ENCODE measurements around the gene NETO1.

Gene NETO1, protein sequence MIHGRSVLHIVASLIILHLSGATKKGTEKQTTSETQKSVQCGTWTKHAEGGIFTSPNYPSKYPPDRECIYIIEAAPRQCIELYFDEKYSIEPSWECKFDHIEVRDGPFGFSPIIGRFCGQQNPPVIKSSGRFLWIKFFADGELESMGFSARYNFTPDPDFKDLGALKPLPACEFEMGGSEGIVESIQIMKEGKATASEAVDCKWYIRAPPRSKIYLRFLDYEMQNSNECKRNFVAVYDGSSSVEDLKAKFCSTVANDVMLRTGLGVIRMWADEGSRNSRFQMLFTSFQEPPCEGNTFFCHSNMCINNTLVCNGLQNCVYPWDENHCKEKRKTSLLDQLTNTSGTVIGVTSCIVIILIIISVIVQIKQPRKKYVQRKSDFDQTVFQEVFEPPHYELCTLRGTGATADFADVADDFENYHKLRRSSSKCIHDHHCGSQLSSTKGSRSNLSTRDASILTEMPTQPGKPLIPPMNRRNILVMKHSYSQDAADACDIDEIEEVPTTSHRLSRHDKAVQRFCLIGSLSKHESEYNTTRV

GRCh38 chr18:72867746-72868584, at the start of gene NETO1:
Gene NETO1 (minus strand): TSS chr18:72867987. CDS start chr18:72867291, 696 bp downstream.
- no peak for DNase-seq (ENCODE audit: low read depth in 2 of 2)

DNA sequence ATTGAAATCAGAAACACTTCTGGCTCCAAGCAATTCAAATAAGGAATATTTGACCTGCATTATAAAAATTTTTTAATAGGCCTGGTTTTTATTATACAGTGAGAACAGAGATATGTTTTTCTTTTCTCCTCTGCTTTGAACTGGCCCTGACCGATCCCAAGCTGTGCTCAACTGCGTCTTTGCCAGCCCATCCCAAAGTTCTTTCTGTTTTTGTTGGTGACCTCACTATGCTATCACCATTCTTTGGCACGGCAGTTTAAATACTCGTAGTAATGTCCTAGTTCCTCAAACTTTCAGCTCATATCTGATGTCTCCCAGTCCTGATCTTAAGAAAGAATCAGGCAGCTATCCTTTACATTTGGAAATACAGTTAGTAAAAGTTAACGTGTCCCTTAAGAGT, 42.3 kb upstream of the NETO1 start:
- no peak for DNase-seq (ENCODE audit: low read depth in 2 of 2)

- no peak for DNase-seq (ENCODE audit: low read depth in 2 of 2)
Measured at GRCh38 chr18:72908181-72908580, 40.4 kb upstream of the NETO1 start.

GRCh38 chr18:72903033-72903432, 35.2 kb upstream of the NETO1 start:
- DNase-seq (ENCODE audit: low read depth in 2 of 2) = no peak

- DNase-seq (ENCODE audit: low read depth in 2 of 2) = no peak
Measured at GRCh38 chr18:72899338-72899737, 31.6 kb upstream of the NETO1 start.

DNA sequence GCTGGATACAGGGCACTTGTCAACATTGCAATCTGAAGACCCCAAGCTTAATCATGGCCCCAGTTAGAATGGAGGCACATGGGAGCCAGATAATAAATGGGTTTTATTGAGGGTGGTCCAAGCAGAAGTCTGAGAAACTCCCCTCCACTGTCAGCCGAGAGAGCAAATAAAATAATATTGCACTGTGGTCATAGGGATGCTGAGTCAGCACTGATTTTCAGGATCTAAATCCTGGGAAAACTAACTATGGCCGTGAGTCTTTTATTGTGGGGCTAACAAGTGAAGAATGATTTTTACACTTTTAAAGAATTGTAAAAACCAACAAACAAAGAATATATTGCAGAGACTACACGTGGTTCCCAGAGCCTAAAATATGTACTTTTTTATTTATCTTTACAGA, 31.1 kb upstream of the NETO1 start:
- no peak for DNase-seq (ENCODE audit: low read depth in 2 of 2)

- DNase-seq (ENCODE audit: low read depth in 2 of 2) = no peak
Measured at GRCh38 chr18:72895548-72895947, 27.8 kb upstream of the NETO1 start.

- no peak for DNase-seq (ENCODE audit: low read depth in 2 of 2)
Measured at GRCh38 chr18:72878561-72878960, 10.8 kb upstream of the NETO1 start.

- no peak for DNase-seq (ENCODE audit: low read depth in 2 of 2)
Measured at GRCh38 chr18:72878143-72878542, 10.4 kb upstream of the NETO1 start.

GRCh38 chr18:72871091-72871490, 3.3 kb upstream of the NETO1 start:
- DNase-seq (ENCODE audit: low read depth in 2 of 2) = no peak

- DNase-seq (ENCODE audit: low read depth in 2 of 2) = no peak
Measured at GRCh38 chr18:72869226-72870185, 1.7 kb upstream of the NETO1 start.

- no peak for DNase-seq (ENCODE audit: low read depth in 2 of 2)
Measured at GRCh38 chr18:72868585-72869225, 918 bp upstream of the NETO1 start.

GRCh38 chr18:72866901-72867745, 664 bp downstream of the NETO1 start:
- DNase-seq (ENCODE audit: low read depth in 2 of 2) = no peak

DNA sequence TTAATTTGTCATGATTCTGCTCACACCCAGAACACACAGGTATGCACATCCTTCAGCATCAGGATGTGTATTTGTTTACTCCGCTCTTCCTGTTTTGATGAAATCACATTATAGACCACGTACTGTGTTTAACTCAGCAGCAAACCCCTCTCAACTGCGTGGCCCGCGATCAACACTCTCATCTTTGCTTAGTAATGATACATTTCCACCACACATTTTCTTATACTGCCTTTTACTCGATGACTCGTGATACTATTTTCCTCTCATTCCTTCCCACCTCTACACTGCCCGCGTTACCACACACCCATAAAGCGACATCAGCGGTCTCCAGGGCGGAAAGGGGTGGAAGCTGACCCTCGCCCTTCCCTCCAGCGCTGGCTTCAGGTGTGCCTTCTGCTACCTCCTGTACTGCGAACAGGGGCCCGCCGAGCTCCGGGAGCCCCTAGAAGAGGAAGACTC, 1.3 kb downstream of the NETO1 start:
- no peak for DNase-seq (ENCODE audit: low read depth in 2 of 2)

- DNase-seq (ENCODE audit: low read depth in 2 of 2) = no peak
Measured at GRCh38 chr18:72863754-72864153, 4.0 kb downstream of the NETO1 start.

DNA sequence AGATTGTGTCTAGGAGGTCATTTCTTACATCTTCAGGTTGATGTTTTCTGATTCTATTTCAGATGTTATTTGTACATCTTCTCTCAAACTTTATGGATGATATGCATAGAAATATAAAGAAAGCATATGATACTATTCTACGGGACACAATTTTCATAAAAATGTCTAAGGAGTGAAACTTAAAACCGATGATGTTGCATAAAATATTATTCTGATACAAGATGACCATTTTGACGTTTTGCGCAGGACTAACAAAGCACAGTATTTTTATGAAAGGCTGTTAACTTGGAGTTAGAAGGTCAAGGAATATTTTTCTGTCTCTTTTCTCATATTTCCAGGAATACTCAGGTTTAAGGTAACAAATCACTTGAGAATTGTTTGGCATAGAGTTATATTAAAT, 8.7 kb downstream of the NETO1 start:
- no peak for DNase-seq (ENCODE audit: low read depth in 2 of 2)

- no peak for DNase-seq (ENCODE audit: low read depth in 2 of 2)
Measured at GRCh38 chr18:72849671-72850070, 18.1 kb downstream of the NETO1 start.

GRCh38 chr18:72848503-72849237, 19.1 kb downstream of the NETO1 start:
- no peak for DNase-seq (ENCODE audit: low read depth in 2 of 2)

DNA sequence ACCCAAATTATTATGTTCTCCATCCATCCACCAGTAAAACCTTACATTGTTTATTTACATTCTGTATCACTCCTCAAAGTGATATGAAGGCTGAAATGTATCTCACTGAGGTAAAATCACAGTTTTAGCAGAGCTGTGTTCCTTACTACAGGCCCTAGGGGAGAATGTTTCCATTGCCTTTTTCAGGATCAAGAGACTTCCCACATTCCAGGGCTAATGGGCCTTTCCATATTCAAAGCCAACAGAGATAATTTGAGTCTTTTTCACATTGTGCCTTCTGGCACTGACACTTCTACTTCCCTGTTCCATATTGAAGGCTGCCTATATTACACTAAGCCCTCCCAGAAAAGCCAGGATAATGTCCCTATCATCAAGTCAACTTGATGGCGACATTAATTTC, 20.0 kb downstream of the NETO1 start:
- no peak for DNase-seq (ENCODE audit: low read depth in 2 of 2)

Data from stimulated activated CD4-positive, alpha-beta T cell treated with anti-CD3 and anti-CD28 coated beads, Interleukin-4, amount 100 ng/mL, for 48 hours (primary cell).